ENCODE measurements around the gene RNF141.

The RNF141 gene

DNA sequence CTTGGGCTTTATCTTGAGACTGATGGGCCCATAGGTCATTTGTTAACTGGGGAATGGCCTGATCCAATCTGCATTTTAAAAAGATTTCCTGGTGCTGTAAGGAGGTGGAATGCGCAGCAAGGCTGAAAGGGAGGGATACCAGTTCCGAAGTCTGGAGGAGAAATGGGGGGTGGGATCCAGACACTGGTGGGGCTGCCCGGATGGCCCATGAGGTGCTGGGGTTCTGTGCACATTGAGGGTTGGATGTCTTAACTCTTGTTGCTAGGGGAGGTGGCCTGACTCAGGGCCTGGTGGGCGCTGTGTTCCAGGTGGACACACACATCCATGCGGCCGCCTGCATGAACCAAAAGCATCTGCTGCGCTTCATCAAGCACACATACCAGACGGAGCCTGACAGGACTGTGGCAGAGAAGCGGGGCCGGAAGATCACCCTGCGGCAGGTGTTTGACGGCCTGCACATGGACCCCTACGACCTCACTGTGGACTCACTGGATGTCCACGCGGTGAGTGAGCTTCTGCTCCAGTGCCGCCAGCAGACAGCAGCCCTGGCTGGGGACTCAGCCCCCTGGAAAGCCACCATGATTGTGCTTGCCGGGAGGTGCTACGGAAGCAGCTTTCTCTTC lies 47.8 kb downstream of the RNF141 start:
- no peak for DNase-seq (ENCODE audit: low read depth)
- no peak overlapping the region for H3K4me3 ChIP-seq (ENCODE audit: control insufficient read depth, low read depth, low read length)
- TF ChIP-seq, protein P1, sequence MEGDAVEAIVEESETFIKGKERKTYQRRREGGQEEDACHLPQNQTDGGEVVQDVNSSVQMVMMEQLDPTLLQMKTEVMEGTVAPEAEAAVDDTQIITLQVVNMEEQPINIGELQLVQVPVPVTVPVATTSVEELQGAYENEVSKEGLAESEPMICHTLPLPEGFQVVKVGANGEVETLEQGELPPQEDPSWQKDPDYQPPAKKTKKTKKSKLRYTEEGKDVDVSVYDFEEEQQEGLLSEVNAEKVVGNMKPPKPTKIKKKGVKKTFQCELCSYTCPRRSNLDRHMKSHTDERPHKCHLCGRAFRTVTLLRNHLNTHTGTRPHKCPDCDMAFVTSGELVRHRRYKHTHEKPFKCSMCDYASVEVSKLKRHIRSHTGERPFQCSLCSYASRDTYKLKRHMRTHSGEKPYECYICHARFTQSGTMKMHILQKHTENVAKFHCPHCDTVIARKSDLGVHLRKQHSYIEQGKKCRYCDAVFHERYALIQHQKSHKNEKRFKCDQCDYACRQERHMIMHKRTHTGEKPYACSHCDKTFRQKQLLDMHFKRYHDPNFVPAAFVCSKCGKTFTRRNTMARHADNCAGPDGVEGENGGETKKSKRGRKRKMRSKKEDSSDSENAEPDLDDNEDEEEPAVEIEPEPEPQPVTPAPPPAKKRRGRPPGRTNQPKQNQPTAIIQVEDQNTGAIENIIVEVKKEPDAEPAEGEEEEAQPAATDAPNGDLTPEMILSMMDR (IDR thresholded peaks at IDR 0.05; ENCODE audit: control insufficient read depth, insufficient read depth, low read depth, low read length, missing control alignments): no peak

DNA sequence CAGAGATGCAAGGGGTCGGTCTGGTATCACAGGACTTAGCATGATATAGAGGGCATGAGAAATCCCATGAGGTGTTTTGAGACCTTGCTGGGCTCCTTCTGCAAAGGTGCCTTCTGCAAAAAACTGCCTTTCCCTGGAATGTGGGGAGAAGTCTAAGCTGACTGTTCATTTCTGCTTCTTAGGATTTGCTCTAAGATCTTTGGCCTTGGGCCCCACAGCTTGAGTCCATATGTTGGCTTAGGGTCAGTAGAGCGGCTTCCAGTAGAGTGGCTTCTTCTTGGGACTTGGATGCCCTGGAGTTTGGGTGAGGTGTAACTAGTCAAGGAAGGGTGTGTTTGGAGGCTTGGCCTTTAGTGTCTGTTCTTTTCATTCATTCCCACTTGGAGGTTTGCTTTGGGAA lies 48.9 kb downstream of the RNF141 start:
- DNase-seq (ENCODE audit: low read depth): no peak
- no peak overlapping the region for H3K4me3 ChIP-seq (ENCODE audit: control insufficient read depth, low read depth, low read length)
- TF ChIP-seq, protein P1 (IDR thresholded peaks at IDR 0.05; ENCODE audit: control insufficient read depth, insufficient read depth, low read depth, low read length, missing control alignments): no peak

DNA sequence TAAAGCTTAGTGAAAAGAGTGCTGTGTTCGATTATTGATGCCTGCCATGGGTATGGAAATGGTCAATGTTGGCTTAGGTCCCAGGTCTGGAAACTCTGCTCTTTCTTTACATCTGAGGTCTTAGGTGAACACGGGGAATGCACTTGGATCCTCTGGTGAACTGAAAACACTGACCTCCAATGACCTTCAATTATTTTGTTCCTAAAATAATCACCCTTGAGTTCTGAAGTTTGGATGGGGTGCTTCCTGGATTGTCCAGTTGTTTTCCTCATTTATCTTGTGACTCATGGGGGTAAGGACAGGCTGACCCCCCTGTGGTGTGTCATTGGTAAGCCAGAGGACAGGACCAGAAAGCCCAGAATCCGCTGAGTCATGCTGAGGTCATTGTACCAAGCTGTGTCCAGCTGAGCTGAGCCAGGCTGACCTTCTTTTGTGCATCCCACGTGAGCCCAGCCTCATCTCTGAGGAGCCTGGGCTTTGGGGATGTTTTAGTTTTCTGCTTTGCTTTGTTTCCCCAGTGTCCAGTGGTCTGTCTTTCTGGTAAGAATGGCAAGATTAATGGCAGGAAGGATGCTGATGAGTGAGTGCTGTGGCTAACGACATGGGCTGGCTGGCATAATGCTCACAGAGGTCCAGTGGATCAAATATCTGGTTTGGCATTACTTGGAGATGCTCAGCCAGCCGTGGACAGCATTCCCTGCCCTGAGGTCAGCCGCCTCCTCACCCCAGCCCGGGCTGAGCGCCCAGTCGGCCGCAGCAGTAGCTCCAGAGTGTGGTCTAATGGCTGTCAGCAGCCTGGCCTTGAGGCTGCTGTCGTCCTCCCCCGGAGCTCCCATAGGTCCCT lies 50.4 kb downstream of the RNF141 start:
- TF ChIP-seq, protein P1 (IDR thresholded peaks at IDR 0.05; ENCODE audit: control insufficient read depth, insufficient read depth, low read depth, low read length, missing control alignments): no peak
- DNase-seq (ENCODE audit: low read depth): peak; percentile 82
- H3K4me3 ChIP-seq (ENCODE audit: control insufficient read depth, low read depth, low read length): no peak overlapping the region

DNA sequence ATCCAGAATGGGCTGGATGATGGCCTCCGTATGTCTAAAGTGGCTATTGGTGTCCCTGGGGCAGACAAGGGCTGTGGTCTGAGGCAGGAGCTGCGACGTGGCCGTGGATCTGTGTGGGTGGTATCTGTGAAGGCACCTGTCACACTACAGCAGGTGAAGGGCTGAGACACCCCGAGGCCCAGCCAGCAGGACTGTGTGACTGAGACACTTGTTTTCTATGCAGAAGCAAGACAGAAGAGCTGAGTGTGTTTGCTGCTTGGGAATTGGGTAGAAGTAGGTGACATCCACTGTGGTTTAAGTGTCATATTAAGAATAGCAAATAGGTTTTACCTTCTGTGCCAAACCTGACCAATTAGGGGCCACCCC lies 51.0 kb downstream of the RNF141 start:
- TF ChIP-seq, protein P1 (IDR thresholded peaks at IDR 0.05; ENCODE audit: control insufficient read depth, insufficient read depth, low read depth, low read length, missing control alignments): no peak
- no peak for DNase-seq (ENCODE audit: low read depth)
- H3K4me3 ChIP-seq (ENCODE audit: control insufficient read depth, low read depth, low read length): no peak overlapping the region

DNA sequence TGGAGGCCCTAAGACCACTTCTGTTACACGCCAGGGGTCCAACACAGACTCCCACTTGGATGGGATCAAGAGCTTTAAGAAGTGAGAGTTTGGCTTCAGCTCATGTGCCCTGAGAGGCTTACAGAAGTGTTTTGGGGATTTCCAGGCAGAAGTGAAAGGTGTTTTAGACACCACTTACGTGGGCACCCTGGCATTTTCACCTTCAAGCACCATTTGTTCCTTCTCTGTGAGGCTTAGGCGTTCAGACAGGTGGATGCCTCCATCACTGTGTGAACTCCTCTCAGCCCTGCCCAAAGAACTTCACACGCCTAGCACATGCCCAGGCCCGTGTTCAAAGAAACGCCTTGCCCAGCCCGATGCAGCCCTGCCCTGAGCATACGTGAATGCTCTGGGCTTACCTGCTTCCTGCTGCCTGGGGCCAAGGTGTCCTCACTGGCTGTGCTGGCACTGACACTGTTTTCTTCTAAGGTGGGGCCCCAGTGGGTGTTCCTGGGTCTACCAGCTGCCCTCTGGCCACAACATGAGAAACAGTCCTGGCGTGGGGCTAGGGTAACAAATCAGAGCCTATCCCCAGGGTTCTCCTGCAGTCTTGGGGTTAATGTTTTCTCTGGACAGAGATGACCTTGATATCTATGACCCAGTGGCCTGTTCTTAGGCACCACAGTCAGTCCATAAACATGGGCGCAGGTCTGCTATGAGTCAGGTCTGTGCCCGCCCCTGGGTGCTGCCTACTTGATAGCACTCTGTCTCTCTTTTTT lies 51.9 kb downstream of the RNF141 start:
- TF ChIP-seq, protein P1 (IDR thresholded peaks at IDR 0.05; ENCODE audit: control insufficient read depth, insufficient read depth, low read depth, low read length, missing control alignments): no peak
- no peak for DNase-seq (ENCODE audit: low read depth)

DNA sequence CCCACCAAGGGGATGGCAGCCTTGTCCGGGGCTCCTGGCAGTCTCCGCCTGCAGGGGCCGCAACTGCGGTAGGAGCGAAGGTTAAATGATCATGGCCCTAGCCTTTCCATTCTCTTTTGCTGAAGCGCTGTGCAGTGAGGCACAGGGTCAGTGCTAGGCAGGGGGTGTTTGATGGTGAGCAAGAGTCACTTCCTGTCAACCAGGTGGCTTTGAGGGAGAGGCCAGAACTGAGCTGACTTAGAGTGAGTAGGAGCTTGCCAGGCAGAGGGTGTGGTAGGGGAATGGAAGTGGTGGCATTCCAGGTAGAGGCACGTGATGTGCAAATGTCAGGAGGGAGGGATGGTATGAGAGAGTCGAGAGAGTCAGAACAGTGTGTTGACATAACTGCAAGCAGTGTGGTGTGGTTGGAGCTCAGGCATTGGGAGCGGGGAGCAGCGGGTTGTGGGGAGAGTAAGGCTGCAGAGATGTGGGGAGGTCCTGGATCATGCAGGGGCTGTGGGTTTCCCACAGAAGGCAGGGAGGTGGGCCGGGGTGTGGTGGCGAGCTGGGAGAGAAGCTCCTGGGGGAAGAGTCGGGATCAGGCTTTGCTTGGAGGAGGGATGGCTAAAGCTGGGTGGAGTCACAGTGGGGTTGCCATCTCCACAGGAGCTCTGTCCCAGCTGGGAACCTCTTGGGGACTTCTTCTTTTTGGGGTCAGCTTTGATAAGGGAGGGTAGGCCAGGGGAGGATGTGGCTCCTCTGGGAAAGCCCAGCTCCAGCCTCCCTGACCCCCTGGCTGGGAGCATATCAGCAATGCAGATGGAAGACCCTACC lies 52.7 kb downstream of the RNF141 start:
- TF ChIP-seq, protein P1 (IDR thresholded peaks at IDR 0.05; ENCODE audit: control insufficient read depth, insufficient read depth, low read depth, low read length, missing control alignments): no peak
- no peak for DNase-seq (ENCODE audit: low read depth)
- H3K4me3 ChIP-seq (ENCODE audit: control insufficient read depth, low read depth, low read length): no peak overlapping the region

More for the DNA sequence above, 51.9 kb downstream of the RNF141 start:
- H3K4me3 ChIP-seq (ENCODE audit: control insufficient read depth, low read depth, low read length): no peak overlapping the region

Data from AG09309 (cell line).